Endodermal cell (in vitro differentiated cells): Measurements from ENCODE around the gene DCAF15. TPM values are rescaled to one million over a fixed set of nuclear protein-coding genes. Genes with fewer than 3 reads are reported as not detected.

Experiments
- DNase-seq: peaks from one replicate; pipeline ENCODE4 v3.0.0-alpha.2; 2017
- H3K27ac ChIP-seq: 2 replicates; pipeline ENCODE4 v1.5.1; 2013; ENCODE audit warnings: mild to moderate bottlenecking, low read depth, low read length, moderate library complexity
- H3K27me3 ChIP-seq: 2 replicates; pipeline ENCODE4 v1.6.1; 2013; ENCODE audit warnings: mild to moderate bottlenecking, low read length, moderate library complexity; ENCODE audit not compliant: insufficient read depth, control insufficient read depth, poor library complexity, severe bottlenecking
- H3K36me3 ChIP-seq: 2 replicates; pipeline ENCODE4 v1.7.0; 2013; ENCODE audit warnings: mild to moderate bottlenecking, low read length, moderate library complexity; ENCODE audit not compliant: control insufficient read depth, insufficient read depth
- H3K4me1 ChIP-seq: one replicate; pipeline ENCODE4 v1.7.0; 2013; ENCODE audit warnings: low read length; ENCODE audit not compliant: control insufficient read depth, insufficient read depth
- H3K4me3 ChIP-seq: 2 replicates; pipeline ENCODE4 v1.5.1; 2013; ENCODE audit warnings: mild to moderate bottlenecking, low read length, moderate library complexity
- H3K9ac ChIP-seq: 2 replicates; pipeline ENCODE4 v1.6.1; 2013; ENCODE audit warnings: mild to moderate bottlenecking, low read length, moderate library complexity; ENCODE audit not compliant: poor library complexity, severe bottlenecking; ENCODE audit errors: extremely low read depth
- H3K9me3 ChIP-seq: 2 replicates; pipeline ENCODE4 v1.6.1; 2013; ENCODE audit warnings: mild to moderate bottlenecking, low read length, moderate library complexity; ENCODE audit not compliant: control insufficient read depth
- H3K27ac Mint-ChIP-seq: 2 replicates; pipeline ENCODE4 v1.8.0; 2020; ENCODE audit warnings: mixed read lengths
- H3K27me3 Mint-ChIP-seq: 2 replicates; pipeline ENCODE4 v1.8.0; 2021; ENCODE audit warnings: mild to moderate bottlenecking, mixed read lengths; ENCODE audit not compliant: insufficient read depth
- H3K36me3 Mint-ChIP-seq: 2 replicates; pipeline ENCODE4 v1.8.0; 2020; ENCODE audit warnings: low read depth, mixed read lengths
- H3K4me1 Mint-ChIP-seq: 2 replicates; pipeline ENCODE4 v1.8.0; 2020; ENCODE audit warnings: mixed read lengths
- H3K4me3 Mint-ChIP-seq: 2 replicates; pipeline ENCODE4 v1.8.0; 2020; ENCODE audit warnings: mild to moderate bottlenecking, moderate library complexity, mixed read lengths
- H3K9me3 Mint-ChIP-seq: 2 replicates; pipeline ENCODE4 v1.8.0; 2020; ENCODE audit warnings: mild to moderate bottlenecking, mixed read lengths
- WGBS, 2 experiments: methylation state at CpG; one replicate each; pipeline versions ENCODE4 v1.1.5 to v1.1.7; 2013; ENCODE audit warnings: missing lambda C conversion rate in 2 of 2, mixed read lengths in 1 of 2; ENCODE audit not compliant: insufficient coverage in 1 of 2, insufficient read length in 1 of 2; 5-methylcytosine and 5-hydroxymethylcytosine counted together
- total RNA-seq, 2 donors: library from RNA; stranded (reverse); fragmentation: NEBNext Ultra II Directional in 1 of 2; extraction: Animal tissue kit (Norgen Biotek cat#: 25700) in 1 of 2; gene quantifications; 2 replicates in 1 of 2; 3 replicates in 1 of 2; pipeline ENCODE4 v1.2.1, GENCODE V29; 2021
- TF ChIP-seq, protein P1 (sequence below): fragments of 200-600 bp; sonication (generic); conservative IDR thresholded peaks from 2 replicates; pipeline ENCODE4 v1.5.0; 2021; ENCODE audit warnings: antibody characterized with exemption, mild to moderate bottlenecking

DCAF15 gene
- total RNA-seq, 2 donors from 2014 or later: 62.4 to 72.9 TPM

GRCh38 chr19:13934785-13935109, 17.6 kb upstream of the DCAF15 start:
- Histone ChIP-seq H3K9ac (no peak overlapping the region), H3K27ac (no peak overlapping the region), H3K9me3 (no peaks in the 10 kb centered on the region), H3K4me1 (no peaks in the 10 kb centered on the region), H3K4me3 (no peak overlapping the region), H3K27me3 (no peaks in the 10 kb centered on the region), H3K36me3 (no peaks in the 10 kb centered on the region)
- Mint-ChIP-seq H3K4me3 (no peak overlapping the region), H3K27me3 (no peaks in the 10 kb centered on the region), H3K36me3 (no peaks in the 10 kb centered on the region), H3K27ac (no peak overlapping the region), H3K4me1 (peaks cover 2% of the 10 kb centered on the region), H3K9me3 (no peaks in the 10 kb centered on the region)
- TF ChIP-seq, protein P1, sequence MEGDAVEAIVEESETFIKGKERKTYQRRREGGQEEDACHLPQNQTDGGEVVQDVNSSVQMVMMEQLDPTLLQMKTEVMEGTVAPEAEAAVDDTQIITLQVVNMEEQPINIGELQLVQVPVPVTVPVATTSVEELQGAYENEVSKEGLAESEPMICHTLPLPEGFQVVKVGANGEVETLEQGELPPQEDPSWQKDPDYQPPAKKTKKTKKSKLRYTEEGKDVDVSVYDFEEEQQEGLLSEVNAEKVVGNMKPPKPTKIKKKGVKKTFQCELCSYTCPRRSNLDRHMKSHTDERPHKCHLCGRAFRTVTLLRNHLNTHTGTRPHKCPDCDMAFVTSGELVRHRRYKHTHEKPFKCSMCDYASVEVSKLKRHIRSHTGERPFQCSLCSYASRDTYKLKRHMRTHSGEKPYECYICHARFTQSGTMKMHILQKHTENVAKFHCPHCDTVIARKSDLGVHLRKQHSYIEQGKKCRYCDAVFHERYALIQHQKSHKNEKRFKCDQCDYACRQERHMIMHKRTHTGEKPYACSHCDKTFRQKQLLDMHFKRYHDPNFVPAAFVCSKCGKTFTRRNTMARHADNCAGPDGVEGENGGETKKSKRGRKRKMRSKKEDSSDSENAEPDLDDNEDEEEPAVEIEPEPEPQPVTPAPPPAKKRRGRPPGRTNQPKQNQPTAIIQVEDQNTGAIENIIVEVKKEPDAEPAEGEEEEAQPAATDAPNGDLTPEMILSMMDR: no peak
- 83 to 100% methylated on average over 1 to 2 of the region's 2 CpGs for WGBS, 2 experiments
- DNase-seq: no peak

DNA sequence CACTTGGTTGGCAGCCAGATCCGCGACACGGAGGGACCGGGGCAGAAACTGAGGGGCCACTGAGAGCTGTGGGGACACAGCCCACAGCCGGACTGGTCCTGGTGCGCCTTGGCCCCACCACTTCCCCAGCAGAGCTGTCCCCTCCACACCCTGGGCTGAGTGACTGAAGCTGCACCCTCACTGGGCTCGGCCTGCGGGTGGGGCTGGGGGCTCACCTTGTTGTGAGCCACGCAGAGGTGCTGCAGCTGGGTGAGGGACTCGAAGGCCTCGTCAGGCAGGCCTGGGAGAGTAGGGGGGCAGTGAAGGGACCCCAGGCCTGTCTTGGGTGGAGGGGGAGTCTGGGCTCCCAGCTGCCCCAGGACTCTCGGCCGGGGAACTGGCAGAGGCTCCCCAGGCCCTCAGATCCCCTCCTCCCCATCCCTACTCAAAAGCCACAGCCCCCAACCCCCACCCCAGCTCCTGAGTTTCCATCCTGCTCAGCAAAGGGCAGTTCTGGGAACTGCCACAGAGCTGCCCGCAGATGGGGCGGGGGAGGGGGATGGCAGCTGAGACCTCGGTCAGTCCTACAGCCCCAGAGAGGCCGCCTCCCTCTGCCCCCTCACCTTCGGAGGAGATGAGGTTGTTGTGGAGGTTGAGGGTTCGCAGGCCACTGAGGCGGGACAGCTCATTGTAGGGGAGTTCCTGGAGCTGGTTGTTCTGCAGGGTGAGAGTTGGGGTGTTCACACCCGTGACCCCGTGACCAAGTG, 16.4 kb upstream of the DCAF15 start:
- no peak overlapping the region for H3K27ac ChIP-seq
- no peaks in the 10 kb centered on the region for H3K9me3 ChIP-seq
- H3K4me3 Mint-ChIP-seq: no peak overlapping the region
- H3K27me3 Mint-ChIP-seq: no peaks in the 10 kb centered on the region
- H3K4me1 Mint-ChIP-seq: peaks cover 2% of the 10 kb centered on the region
- H3K4me1 ChIP-seq: no peaks in the 10 kb centered on the region
- H3K36me3 Mint-ChIP-seq: no peaks in the 10 kb centered on the region
- TF ChIP-seq, protein P1: no peak
- H3K9me3 Mint-ChIP-seq: no peaks in the 10 kb centered on the region
- H3K27me3 ChIP-seq: no peaks in the 10 kb centered on the region
- no peaks in the 10 kb centered on the region for H3K36me3 ChIP-seq
- WGBS, 2 experiments: 72 to 84% methylated on average over 8 to 19 of the region's 22 CpGs
- H3K9ac ChIP-seq: no peak overlapping the region
- no peak overlapping the region for H3K4me3 ChIP-seq
- peak; percentile 82 for DNase-seq
- H3K27ac Mint-ChIP-seq: no peak overlapping the region

DNA sequence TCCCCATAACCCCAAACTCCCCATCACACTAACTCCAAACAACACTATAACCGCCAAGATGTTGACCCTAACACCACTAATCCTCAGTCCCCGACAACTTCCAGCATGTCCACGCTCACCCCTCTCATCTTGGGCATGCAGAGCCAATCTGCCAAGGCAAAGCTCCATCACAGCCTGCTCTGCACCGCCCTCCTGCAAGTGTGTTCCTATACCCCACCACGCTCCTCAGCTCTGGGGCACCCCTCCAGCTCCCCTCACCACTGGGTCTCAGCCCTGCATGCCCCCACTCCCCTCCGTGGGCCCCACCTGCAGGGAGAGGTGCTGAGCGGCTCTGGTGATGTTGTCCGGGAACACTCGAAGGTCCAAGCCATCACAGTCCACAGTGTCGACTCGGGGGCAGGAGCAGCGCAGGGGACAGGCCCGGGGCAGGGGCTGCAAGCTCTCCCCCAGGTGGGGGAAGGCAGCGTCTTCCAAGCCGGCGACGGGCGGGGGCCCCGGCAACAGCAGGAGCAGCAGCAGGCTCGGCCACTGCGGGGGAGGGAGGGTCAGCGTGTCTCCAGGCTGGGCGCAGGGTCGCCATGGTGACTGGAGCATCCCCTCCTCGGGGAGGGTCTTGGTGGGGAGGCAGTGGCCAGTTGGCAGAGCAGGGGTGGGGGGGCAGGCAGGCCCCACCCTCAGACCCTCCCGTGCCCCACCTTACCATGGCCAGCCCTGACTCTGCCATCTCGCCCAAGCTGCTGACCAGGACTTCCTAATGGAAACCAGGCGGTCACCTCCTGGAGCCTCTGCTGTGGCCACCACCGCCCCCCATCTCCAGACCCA, 14.6 kb upstream of the DCAF15 start:
- Histone ChIP-seq H3K4me1 (no peaks in the 10 kb centered on the region), H3K4me3 (no peak overlapping the region), H3K9ac (no peak overlapping the region), H3K27ac (no peak overlapping the region), H3K36me3 (no peaks in the 10 kb centered on the region), H3K27me3 (no peaks in the 10 kb centered on the region), H3K9me3 (no peaks in the 10 kb centered on the region)
- no peak for DNase-seq
- TF ChIP-seq, protein P1: no peak
- WGBS, 2 experiments: 59 to 69% methylated on average over 4 to 29 of the region's 29 CpGs
- no peak overlapping the region for H3K4me3 Mint-ChIP-seq
- peaks cover 6% of the 10 kb centered on the region for H3K9me3 Mint-ChIP-seq
- H3K4me1 Mint-ChIP-seq: peaks cover 2% of the 10 kb centered on the region
- no peak overlapping the region for H3K27ac Mint-ChIP-seq
- no peaks in the 10 kb centered on the region for H3K36me3 Mint-ChIP-seq
- no peaks in the 10 kb centered on the region for H3K27me3 Mint-ChIP-seq
